HG03460 (cell line): ENCODE measurements around the gene KNCN.

ENCODE experiments used
- ATAC-seq: cut with Tn5 transposase; IDR thresholded peaks from one replicate; pipeline ENCODE4 v1.9.1; 2021; ENCODE audit not compliant: unreplicated experiment

Gene KNCN

DNA sequence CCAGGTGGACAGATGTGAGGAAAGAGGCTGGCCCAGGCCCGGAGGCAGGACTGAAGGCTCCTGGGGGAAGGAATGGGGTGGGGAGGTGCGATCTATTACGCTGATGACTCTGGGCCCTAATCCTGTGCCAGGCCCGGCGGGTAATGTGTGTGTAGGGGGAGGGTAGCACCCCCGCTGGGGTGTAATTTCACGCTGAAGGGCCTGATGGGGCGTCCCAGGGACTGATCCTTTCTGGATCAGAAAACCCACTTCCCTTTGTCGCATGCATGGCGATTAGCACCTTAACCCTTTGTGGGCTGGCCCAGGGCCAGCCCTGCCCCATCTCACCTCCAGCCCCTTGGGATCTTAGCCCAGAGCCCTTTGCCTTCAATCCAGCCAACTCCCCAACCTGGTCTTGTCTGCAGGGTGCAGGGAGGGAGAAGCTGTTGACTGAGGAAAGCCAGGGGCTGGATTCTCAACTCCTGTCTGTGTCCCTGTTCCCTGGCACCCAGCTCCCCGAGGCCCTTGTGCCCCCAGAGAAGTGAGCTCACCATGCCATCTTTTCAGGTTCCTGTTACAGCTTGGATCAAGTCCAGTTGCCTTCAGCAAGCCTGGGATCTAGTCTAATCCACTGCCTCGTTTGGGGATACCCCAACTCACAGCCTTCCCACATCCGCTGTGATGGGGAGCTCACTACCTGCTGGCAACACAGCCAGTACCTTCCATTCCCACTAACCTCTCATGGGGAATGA lies 26.0 kb downstream of the KNCN start:
- ATAC-seq, result no peak

DNA sequence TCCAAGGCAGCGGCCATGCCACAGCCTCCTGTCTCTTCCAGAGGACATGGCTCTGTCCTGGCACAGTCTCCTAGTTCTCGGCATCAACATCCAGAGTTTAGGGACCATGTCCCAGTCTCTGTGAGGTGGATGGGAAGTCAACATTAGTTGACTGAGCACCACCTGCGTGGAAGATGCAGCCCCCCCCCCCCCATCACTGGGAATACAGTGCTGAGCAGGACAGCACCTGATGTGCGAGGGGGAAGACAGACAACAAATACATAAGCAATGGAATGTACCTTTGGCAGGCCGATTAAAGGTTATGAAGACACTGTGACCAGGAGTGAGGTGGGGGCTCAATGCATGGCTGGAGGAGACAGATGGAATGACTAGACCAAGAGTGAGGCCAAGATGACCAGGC lies 26.6 kb downstream of the KNCN start:
- ATAC-seq, result no peak

DNA sequence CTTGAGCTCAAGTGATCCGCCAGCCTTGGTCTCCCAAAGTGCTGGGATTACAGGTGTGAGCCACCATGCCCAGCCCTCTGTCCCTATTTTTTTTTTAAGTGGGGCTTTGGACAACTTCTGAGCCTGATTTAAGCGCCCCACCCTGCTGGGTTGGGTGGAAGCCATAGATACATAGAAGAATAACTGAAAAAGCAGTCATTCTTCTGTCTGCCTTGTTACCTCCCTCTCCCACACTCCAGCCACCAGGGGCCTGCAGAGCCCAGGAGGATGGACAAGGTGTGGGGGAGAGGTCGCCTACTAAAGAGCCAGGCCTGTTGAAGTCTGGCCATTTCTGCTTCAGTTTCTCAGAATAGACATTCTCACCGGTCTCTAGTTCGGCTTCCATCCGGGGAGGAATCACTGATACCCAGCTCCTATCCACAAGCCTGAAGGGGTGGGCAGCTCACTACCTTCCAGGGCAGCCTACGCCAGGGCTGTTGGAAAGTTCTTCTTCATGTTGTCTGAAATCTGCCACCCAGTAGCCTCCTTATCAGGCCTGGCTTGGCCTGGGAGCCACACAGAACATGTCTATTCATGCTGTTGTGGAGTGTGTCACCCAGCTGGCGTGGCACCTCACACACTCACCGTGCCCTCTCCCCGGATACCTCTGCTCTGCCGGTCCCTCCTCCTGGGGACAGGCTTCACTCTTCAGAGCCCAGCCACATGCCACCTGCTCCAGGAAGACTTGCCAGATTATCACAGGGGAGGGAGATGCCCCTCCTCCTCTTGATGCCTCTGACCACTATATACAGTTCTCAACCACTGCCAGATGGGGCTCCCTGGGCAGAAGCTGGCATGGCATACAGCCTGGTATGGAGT lies 27.7 kb downstream of the KNCN start:
- no peak for ATAC-seq

DNA sequence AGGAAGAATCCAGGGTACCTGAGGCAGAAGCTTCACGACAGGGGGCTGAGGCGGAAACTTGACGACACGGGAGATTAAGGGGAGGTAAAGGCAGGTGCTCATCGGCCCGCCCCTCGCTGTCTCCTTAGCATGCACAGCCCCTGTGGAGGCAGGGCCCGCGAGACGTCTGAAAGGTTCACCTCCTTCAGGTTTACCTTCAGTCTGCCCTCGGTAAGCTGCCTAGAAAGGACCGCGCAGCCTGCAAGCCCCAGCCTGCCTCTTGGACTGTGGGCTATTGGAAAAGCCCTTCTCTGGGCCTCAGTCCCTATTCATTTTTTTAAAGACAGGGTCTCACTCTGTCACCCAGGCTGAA lies 28.5 kb downstream of the KNCN start:
- ATAC-seq, result no peak

DNA sequence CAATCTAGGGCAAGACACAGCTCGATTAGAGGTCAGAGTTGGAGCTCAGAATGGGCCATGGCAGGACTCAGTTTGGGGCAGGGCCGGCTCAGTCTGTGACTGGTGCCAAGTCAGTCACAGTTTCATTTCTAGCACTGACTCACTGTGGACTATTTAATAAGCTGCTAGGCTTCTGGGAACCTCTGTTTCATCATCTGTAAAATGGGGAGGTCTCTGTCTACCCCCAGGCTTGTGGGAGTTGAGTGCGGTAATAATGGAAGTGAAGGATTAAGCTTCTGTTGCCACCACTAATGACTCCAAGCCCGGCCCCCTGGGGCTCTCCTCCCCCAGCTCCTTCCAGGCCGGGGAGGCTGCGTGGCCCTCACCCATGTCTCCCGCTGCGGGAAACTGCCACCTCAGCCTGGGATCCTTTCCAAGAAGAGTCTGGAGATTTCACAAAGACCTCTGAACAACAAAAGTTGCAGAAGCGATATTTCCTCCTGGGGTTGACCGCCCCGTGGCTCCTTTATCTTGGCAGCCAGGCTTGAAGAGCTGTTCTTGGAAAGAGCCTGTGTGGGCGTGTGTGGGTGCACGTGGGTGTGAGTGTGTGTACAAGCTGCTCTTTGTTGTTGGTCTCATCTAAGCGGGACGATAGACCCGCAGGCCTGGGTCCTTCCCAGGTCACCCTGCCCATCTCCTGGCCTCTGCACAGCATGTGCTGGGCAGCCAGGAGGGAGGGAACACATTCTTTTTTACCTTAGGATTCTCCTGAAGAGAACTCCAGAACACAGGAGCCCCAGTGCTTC lies 29.1 kb downstream of the KNCN start:
- no peak for ATAC-seq

DNA sequence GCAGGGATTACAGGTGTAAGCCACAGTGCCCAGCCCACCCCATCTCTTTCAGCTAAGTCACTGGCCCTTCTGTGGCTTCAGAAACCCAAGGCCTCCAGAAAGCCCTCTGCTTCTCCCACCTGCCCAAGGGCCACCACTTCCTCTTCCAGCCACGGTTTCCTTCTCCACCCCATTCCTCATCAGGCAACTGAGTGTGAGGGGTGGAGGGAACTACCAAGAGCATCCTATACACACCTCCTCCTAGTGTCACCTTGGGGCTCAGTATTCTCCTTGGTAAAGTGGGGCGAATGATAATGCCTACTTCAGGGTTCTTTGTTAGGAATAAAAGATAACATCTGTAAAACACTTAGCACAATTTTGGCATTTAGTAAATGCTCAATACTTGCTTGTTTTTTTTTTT lies 30.0 kb downstream of the KNCN start:
- ATAC-seq, result no peak

DNA sequence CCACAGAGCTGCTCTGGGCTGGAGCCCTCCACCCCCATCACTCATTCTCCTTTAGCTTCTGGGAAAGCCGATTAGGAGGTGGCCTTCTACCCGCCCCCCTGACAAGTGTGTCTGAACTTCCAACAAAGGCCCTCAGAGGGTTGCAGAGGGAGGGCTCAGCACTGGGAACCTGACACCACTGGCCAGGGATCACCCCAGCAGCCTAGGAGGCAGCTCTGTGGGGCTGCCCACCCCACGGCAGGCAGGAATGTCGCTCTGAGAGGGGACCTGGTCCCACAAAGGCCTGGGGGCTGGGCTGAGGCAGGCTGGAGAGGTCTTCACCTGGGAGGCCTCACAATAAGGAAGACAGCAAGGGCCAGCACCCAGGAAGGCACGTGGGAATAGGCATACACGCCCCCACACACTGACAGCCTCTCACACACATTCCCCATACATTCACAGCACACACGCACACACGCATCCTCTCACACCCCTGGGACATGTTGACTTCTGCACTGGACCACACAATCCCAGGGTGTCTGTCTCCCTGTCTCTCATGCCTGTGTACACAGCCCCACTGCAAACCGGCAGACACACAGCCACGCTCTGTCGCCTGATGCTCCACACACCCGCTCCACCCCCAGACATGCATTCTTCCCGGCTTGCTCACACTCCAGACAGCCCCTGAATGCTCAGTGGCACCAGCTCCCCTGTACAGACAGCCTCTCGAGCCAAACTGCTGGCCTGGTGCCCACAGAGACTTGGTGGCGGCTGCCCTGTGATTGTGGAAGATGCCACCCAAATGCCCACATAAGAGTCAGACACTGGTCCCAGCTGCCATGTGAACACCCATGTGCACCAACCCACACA lies 31.2 kb downstream of the KNCN start:
- no peak for ATAC-seq

DNA sequence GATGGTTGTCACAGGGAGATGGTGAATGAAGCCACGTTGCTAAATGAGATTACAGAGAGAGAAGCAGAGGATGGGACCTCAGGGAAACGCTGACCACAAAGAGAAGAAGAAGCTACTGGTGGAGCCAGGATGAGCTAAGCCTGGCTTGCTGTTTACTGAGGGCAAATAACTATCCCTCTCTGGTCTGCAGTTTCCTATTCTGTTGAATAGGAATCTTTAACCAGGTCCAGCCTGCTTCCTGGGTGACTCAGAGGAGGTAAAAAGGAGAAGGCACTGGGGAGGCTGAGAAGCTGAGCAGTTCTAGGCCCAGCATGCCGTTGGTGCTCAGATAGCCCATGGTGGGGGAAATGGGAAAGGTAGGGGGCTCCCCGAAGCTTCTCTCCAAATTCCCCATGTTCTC lies 32.2 kb downstream of the KNCN start:
- ATAC-seq, result no peak

DNA sequence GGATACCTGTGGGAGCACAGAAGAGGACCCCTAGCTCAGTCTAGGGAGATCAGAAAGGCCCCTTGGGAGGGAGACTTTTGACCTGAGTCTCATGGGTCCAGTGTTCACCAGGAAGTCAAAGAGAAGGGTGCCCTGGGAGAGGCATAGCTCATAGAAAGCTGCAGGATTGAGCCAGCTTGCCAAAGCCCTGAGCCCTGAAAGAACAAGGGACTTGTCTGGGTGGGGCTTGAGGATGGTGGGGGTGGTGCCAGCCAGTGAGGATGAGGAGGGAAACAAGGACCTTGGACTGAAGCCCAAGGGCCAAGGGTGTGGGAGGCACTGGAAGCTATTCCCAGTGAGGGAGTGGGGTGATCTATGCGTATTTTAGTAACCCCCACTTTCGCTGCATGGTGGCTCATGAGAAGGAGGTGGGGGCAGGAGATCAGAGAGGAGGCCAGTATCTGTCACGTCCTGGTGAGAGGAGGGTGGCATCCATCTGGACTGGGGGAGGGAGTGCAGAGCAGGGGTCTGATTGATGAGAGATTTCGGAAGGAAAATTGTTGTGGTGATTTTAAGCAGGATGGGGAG lies 33.4 kb downstream of the KNCN start:
- no peak for ATAC-seq

DNA sequence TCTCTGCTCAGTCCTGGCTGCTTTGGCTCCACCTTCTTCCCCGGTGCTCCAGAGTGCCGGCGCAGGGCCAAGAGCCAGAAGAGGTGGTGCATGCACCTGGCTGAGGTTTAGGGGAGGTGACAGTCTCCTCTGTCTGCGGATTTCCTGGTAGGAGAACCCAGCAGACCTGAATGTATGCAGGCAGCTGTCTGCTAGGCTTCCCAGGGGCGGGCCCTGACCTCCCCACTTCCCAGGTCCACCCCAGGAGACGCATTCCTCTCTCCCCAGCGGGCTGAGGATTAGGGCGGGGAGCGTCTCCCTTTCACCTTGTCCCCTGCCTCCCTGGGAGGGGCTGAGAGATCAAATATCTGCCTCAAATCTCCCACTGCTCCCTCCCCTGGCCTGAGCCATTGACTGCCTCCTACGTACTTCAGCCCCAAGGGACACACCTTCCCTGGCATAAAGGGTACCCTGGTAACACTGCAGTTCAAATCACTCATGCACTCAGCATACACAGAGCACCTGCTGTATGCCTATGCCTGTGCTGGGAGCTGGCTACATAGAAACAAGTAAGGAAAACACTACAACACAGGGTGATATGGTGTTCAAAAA lies 34.3 kb downstream of the KNCN start:
- ATAC-seq, result no peak

DNA sequence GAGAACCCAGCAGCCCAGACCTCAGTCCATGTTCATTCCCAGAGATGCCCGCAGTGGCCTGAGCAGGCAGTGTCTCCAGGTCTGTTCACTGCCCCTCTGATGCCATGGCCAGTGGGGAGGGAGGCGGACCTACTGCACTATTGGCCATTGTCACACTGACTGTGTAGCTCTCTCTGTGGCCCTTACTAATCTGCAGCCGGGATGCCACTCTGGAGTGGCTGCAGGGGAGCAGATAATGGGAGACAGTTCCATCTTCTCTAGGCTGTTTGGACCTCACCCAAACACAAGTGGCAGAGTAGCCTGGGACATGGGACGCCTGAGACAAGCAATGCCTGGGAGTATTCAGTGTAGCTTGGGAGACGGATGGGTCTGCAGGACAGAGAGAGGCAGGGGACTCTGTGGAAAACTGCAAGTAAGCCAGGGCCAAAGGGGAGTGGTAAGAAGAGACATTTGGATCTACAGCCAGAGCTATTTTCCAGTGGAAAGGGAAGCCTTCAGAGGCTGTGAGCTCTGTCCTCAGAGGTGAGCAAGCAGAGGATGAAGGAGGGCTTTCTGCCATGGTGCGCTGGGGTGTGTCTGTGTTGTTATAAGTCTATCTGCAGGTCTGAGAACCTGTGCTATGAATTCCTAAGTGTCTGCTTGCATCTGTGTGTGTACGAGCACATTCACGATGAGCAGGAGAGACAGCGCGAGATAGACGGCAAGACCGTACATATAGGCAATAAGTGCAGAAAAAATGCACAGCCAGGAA lies 35.1 kb downstream of the KNCN start:
- no peak for ATAC-seq

DNA sequence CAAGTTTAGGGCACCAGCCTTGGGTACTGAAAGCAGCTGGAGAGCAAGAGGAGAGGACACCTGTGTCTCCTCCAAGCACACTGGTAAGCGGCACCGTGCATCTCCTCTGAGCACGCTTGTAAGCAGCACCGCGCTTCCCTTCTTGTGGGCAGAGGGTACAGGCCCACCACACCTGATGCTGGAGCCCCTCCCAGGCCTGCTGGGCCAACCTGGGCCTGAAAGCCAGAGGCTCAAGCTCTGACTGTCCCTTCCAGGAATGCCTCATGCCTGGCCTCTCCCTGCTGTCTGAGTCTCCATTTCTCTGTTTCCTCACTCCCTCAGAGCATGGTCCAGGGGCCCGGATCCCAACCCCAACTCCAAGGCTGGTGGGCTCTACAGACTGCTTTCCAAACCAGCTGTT lies 35.9 kb downstream of the KNCN start:
- no peak for ATAC-seq

DNA sequence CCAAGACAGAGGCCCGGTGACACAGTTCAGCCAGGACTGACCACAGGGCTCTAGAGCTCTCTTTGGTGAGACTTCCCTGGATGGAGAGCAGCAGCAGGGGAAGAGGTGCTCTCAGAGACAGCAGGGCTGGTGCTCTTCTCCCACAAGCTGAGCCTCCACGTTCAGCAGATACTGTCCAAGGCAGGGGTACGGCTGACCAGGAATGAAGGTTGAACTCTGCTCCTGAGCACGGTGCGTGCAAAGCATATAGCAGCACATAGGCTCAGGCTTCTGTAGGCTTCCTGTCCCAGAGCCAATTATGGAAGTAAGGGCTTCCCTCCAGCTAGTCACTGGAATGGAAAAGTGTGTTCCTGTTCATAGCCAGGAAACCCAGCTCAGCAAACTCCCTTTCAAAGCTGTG lies 37.9 kb downstream of the KNCN start:
- no peak for ATAC-seq

DNA sequence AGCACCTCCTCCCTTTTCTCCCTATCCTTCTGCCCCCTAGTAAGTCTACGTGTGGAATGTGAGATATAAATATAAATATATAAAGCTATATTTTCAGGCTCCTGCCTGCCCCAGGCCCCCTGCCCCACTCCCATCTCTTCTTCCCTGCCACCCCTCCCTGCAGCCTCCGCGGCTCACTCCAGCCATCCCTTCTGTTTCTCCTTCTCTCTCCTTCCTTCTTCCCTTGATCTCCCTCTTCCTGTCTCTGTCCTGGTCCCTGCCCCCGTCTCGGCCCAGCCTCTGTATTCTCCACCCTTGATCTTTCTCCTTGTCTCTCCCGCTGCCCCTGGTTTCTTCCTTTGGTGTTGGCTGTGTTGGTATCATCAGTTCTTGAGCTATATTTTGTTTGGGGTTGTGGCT lies 38.7 kb downstream of the KNCN start:
- no peak for ATAC-seq

DNA sequence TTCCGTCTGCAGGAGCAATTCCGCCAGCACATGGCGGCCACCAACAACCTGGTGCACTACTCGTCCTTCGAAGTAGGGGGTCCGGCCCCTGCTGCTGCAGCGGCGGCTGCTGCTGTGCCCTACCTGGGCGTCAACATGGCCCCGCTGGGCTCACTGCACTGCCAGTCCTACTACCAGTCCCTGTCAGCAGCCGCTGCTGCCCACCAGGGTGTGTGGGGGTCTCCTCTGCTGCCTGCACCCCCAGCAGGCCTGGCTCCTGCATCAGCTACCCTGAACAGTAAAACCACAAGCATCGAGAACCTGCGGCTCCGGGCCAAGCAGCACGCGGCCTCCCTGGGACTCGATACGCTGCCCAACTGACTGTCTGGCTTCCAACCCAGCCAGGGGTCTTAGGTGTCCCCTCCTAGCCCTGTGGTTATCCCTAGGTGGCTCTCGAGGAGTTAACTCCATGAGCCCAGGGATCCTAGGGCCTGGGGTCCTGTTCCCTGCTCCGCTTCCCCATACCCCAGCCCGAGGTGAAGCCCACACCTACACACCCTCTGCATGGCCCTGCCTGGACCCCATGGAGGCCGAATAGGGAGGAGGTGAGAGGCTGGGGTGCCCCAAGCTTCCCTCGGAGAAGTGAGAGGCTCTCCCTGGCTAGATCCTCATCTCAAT lies 39.2 kb downstream of the KNCN start:
- no peak for ATAC-seq

DNA sequence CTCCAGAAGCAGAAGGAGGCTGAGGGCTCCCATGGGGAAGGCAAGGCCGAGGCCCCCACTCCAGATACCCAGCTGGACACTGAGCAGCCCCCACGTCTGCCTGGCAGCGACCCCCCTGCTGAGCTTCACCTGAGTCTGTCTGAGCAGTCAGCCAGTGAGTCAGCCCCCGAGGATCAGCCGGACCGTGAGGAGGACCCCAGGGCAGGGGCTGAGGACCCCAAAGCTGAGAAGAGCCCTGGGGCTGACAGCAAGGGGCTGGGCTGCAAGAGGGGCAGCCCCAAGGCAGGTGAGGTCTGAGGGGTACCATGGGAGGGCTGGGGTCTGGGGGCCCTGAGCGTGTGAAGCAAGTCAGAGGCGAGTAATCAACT lies 40.5 kb downstream of the KNCN start:
- no peak for ATAC-seq

DNA sequence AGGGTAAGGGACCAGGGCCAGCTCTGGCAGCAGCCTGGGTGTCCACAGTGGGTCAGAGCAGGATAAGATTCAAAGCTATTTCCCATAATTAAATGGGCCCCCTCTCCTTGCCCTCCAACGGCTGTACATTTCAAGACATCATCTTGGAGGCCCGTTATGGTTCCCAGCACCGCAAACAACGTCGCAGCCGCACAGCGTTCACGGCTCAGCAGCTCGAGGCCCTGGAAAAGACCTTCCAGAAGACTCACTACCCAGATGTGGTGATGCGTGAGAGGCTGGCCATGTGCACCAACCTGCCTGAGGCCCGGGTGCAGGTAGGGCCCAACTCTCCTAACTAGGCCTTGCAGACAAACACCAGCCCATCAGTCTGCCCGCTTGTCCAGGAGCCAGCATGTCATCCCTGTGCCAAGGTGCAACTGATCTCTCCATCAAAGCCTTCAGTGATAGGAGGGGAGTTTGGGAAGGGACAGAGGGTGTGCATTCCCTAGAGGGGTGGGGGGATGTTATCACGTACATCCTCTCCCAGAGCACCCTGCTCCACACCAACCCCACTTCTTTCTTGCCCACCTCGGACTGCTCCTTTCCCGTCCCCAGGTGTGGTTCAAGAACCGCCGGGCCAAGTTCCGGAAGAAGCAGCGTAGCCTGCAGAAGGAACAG lies 41.0 kb downstream of the KNCN start:
- ATAC-seq, result no peak

DNA sequence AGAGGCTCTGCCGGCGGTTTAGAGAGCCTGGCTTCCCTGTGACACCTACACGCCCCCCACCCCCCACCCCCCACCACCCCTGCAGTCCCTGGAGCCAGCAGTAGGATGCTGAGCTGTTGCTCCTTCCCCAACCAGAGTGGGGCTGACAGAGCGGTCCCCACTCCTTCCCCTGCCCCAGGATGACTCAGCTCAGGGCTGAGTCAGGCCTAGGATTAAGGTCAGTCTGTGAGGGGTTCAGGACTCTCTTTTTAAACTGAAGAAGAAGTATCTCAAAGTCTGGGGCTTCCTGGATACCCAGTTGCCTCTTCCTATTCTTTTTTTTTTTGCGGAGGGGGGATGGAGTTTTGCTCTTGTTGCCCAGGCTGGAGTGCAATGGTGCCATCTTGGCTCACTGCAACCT lies 42.7 kb downstream of the KNCN start:
- ATAC-seq, result no peak
